SIG-M5 (cell line): ENCODE results near the gene IGSF11.
"Not testable (repeated sequence)": the region's sequence is repeated elsewhere in the genome, so short reads cannot be mapped to it uniquely, and the experiment has no call there.

ENCODE experiments used
- DNase-seq: peaks from one replicate; lab custom pipeline; 2025; lab: John Stamatoyannopoulos, UW

The IGSF11 gene, protein sequence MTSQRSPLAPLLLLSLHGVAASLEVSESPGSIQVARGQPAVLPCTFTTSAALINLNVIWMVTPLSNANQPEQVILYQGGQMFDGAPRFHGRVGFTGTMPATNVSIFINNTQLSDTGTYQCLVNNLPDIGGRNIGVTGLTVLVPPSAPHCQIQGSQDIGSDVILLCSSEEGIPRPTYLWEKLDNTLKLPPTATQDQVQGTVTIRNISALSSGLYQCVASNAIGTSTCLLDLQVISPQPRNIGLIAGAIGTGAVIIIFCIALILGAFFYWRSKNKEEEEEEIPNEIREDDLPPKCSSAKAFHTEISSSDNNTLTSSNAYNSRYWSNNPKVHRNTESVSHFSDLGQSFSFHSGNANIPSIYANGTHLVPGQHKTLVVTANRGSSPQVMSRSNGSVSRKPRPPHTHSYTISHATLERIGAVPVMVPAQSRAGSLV

DNA sequence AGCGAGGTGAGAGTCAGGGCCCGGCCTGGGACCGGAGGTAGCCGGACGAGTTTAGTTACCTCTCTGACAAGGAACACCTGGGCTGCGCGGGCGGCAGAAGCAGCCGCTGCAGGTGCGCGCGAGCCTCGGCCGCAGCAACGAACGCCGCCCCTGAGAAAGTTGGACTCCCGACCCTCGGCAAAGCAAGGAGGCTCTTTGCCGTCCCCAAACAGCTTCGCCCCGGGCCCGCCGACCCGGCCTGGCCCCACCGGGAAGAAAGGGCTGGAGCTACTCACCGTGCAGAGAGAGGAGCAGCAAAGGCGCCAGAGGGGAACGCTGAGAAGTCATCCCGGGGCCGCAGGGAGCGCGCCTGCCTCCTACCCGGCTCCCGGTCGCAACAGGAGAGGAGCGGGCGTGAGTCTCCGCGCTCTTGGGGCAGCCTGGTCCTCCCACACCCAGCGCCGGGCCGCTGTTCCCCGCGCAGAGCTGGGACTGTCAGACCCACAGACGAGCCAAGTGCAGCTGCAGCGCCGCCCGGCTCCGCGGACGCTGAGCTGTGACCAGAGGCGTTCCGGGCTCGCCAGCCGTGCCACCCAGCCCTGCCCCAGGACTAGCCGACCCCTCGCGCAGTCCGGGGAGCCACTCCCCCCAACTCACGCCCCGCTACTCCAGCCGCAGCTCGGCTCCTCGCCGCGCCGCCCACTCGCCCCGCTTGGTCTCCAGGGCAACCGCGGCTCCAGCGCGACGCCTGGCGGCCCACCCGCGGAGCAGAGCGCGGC lies at the start of gene IGSF11:
TSS of gene IGSF11 (minus strand) at position 591 of the 758 bp plus-strand sequence. CDS start at position 327, 264 bp downstream.
- DNase-seq = no peak

DNA sequence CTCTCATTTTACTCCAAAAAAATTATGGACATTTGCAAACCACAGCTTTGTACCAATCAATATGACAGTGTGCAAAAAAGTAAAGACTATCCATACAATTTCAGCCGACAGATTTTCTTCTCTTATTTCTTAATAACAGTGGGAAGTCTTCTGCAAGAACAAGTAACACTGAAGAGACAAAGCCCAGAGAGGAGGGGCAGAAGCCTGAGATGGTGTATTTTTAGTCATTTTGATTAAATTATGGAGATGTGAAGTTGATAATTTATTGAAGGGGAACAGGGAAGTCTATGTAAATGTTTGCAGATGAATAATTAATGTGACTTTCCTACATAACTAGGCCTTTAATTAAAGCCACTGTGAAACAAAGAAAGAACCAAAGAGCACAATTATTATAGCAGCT lies 45.7 kb upstream of the IGSF11 start:
- no peak for DNase-seq

DNA sequence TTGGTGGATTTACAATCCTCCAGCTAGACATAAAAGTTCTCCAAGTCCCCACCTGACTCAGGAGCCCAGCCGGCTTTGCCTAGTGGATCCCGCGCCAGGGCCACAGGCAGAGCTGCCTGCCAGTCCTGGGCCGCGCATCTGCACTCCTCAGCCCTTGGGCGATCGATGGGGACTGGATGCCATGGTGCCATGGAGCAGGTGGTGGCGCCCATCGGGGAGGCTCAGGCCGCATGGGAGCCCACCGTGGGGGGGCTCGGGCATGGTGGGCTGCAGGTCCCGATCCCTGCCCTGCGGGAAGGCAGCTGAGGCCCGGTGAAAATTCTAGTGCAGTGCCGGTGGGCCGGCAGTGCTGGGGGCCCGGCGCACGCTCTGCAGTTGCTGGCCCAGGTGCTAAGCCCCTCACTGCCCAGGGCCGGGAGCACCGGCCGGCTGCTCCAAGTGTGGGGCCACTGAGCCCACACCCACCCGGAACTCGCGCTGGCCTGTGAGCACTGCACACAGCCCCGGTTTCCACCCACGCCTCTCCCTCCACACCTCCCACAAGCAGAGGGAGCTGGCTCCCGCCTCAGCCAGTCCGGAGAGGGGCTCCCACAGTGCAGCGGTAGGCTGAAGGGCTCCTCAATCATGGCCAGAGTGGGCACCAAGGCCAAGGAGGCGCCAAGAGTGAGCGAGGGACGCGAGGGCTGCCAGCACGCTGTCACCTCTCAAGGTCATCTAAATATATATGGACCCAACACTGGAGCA lies 38.8 kb upstream of the IGSF11 start:
- DNase-seq = no peak

DNA sequence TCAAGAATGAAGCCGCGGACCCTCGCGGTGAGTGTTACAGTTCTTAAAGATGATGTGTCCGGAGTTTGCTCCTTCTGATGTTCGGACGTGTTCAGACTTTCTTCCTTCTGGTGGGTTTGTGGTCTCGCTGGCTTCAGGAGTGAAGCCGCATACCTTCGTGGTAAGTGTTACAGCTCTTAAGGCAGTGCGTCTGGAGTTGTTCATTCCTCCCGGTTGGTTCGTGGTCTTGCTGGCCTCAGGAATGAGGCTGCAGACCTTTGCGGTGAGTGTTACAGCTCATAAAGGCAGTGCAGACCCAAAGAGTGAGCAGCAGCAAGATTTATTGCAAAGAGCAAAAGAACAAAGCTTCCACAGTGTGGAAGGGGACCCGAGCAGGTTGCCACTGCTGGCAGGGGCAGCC lies 37.8 kb upstream of the IGSF11 start:
- DNase-seq = not testable (repeated sequence)

DNA sequence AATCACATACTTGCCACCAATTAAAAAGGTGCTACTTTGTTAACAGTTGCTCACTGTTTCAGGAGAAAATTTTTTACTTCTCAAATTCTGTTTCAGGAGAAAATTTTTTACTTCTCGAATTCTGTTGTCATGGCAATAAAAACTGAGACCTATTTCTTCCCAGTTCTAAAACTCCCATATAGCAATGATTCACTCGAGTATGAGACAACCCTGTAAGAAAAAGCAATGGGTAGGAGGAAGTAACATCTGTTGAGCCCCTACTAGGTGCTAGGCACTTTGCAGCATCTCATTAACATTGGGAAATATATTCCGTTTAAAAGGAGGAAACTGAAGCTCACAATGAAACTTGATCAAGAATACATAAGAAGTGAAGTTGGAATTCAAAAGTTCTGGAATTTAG lies 35.1 kb upstream of the IGSF11 start:
- DNase-seq = no peak

DNA sequence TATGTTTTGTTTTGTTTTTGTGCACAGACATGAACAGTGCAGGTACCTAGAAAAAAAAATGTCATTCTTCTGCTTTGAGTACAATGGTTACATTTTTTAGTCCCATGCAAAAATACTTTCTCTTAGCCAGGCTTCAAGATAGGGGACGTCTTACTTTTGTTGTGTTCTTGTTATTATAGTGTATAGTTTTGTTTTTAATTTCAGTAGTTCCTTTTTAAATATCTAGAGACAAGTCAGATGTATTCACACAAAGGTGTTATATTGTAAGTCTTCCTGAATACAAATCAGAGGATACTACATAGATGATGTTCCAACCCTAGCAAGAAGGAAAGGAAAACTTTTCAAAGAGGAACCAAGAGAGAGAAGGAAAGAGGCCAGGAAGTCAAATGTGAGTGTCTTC lies 28.8 kb upstream of the IGSF11 start:
- no peak for DNase-seq

DNA sequence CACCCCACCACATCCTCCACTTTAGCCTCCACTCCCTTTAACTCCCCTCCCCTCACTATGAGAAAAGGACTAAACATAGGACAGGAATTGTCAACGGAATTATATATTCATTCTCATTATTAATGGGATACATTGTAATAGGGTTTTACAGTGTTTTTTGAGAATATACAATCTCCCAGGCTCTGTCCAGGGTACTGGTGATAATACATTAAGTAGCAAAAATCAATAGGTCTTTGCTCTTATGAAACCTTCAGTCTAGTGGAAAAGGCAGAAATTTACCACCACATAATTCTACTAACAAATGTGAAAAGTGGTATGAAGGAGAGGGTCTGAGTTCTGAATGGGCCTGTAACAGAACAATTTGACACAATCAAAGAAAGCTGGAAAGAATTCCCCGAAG lies 28.2 kb upstream of the IGSF11 start:
- DNase-seq = no peak

- no peak for DNase-seq
Measured at GRCh38 chr3:119044593-119044992, 9.9 kb upstream of the IGSF11 start.

GRCh38 chr3:119042162-119042561 lies 7.5 kb upstream of the IGSF11 start:
- no peak for DNase-seq

DNA sequence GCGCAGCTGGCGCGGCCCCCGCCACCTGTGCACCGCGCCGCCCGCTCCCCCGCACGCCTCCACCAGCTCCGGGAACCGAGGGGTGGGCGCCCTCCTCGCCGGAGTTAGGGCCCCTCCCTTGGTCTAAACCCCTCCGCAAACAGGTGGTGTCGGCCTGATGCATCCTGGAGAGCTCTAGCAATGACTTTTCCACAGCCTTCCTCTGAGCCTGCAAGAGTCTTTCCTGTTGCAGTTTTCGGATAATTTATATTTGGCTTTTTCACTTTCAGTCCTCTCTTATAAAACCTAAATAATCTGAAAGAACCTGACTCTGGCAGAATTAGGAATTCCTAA lies 334 bp upstream of the IGSF11 start:
- DNase-seq = no peak

DNA sequence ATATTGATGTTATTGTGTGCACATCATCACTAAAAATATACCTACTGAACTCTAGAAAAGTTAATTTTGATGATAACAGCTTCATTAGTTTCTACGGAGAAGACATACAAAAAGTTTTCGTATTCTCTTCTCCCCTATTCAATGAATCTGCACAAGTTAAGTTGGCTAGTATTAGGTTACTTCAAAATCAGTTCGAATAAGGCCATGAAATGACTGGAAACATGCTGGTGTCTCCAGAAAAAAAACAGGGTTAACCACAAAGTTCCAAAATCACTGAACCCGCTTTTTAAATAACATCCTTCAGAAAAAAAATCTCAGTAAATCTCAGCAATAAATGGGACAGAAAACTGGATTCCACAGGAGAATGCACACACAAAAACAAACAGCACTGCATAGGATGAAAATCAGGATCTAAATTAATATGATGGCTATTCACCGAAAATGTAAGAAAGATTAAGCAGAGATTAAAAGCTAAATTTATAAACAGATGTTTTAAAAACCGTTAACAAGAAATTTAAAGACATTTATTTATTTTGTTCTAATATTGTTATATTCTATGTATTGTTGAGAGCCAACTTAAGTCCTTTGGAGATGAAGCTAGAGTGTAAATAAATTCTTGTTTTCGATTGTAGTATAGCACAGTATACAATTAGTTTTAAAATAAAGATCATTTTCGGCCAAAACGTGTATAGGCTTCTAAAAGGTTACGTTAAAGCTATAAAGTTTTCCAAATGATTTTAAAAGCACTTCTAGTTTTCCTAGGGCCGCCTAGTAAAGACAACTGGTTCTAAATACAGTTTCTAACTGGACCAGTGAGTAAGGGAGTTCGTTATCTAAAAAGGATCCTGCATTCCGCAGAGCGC lies 1.0 kb downstream of the IGSF11 start:
- no peak for DNase-seq

- no peak for DNase-seq
Measured at GRCh38 chr3:119025171-119025795, 9.4 kb downstream of the IGSF11 start.

GRCh38 chr3:119019767-119020518 lies 14.7 kb downstream of the IGSF11 start:
- no peak for DNase-seq

DNA sequence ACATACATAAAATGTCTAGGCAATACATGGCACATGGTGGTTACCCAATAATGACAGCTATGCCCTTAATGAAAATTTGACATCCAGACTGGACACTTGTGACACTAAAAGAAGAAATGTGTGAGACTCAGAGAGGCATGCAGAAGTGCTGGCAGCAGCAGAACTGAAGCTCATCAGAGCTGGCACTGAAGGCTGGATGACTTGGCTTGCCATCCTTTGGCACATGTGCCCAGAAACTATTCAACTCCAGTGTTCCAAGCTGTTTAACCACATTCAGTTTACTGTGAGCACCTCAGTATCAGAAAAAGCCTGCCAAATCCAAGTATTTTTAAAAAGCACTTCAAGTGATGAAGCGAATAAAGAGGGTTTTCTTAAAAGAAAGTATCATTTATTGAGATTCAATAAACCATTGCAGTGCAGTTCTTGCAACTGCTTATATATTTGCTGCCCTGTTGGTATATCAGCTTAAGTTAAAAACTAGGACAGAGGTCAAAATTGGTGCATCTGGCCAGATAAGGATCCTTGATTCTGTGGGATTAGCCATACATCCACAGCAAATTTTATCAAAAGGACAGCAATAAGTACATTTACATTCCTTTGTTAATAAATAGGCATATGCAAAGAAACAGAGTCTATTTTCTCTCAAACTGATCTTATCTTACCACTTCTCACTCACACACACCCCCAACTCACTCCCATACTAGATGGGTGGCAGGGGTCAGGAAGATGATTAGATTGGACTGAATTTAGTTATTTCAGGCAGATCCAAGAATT lies 15.8 kb downstream of the IGSF11 start:
- no peak for DNase-seq

DNA sequence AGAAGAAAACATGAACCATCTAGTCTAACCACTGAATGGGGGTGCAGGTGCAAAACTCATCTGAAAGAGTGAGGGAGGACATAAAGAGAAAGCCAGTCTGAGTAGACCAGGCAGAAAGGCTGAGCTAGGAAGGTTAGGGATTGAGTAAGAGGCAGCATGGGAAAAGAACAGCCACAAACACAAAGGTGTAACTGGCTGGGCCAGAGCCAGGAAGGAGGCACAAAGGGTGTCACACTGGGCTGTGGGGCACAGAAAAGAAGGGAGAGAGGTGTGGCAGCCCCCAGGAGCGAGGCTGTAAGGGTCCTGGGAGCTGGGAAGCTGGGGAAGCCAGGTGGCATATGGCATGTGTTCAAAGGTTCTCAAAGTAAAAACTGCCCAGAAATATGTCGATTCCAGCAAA lies 18.7 kb downstream of the IGSF11 start:
- no peak for DNase-seq

DNA sequence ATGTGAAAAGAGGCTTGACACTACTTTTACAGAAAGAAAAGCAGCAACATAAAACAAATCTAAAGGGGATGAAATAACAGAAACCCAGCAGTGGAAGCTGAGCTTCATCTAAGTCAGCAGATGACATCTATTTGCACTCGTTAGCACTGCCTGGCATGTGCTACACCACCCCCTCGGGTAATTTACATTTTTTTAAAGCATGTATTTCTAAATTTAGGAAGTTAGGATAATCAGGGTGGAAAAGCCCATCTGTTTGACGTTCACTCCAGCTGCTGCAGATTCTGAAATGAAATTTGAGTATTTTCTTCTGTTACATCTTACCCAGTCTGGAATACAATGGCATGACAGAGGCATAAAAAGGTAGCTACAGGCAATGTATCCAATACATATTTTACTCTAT lies 20.7 kb downstream of the IGSF11 start:
- DNase-seq = no peak

DNA sequence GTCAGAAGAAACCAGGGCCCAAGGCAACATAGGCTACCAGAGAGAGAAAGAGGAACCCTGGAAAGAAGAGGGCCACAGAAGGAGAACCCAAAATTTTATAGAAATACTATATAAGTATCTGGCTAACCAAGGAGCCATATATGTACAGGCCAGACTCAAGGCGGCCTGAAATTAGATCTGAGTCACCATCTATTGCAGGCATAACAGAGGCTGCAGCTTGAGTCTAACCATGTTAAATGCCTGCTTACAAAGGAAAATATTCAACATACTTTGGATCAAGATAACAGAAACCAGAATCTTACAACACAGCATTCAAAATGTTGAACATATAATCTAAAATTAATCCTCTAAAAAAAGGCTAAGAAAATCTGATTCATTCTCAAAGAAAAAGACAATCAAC lies 23.1 kb downstream of the IGSF11 start:
- no peak for DNase-seq

DNA sequence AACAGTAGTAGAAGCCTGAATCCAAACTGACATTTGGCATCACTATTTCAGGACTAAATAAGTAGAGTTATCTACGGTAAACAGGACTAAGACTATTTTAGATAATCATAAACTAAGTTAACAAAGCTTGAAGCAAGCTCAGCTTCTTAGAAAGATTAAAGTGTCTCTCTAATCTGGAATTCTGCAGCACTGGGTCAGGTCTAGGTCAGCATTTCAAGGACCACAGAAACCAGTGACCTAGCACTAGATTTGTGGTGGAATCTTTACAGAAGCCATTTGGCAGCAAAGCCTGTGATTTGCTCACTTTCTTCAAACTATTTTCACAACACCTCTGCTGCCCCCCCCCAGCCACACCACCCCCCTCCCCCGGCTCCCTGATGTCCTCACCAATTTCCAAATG lies 37.5 kb downstream of the IGSF11 start:
- DNase-seq = no peak

DNA sequence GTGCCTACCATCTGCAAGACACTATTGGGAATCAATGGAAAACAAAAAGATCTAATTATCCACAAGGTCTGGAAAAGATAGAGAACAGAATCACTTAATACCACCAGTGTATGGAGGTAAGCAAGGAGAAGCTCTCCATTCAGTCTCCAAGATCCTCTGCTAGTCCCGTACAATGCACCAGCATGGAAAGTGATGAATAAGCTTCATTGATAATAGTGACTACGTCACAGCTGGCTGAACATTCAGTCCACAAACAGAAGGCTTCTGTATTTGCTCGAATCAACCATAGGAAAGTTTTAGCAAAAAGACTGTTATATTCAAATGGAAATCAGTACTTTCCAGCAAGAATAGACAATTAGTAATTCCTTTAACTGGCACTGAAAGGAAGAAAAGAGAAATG lies 42.9 kb downstream of the IGSF11 start:
- no peak for DNase-seq
